Neural crest cell (in vitro differentiated cells): ENCODE results near the gene SHFL. TPM values are rescaled to one million over a fixed set of nuclear protein-coding genes. Genes with fewer than 3 reads are reported as not detected.

Experiments used
- DNase-seq: peaks from one replicate; pipeline ENCODE4 v3.0.0; 2021; ENCODE audit warnings: low read depth, mixed read lengths, low spot score
- H3K27ac Mint-ChIP-seq: one replicate; pipeline ENCODE4 v1.8.0; 2021; ENCODE audit warnings: mild to moderate bottlenecking, mixed read lengths; ENCODE audit not compliant: unreplicated experiment
- H3K27me3 Mint-ChIP-seq: 2 replicates; pipeline ENCODE4 v1.8.0; 2021; ENCODE audit warnings: low read depth, mild to moderate bottlenecking, mixed read lengths
- H3K36me3 Mint-ChIP-seq: 2 replicates; pipeline ENCODE4 v1.8.0; 2021; ENCODE audit warnings: low read depth, mild to moderate bottlenecking, mixed read lengths
- H3K4me1 Mint-ChIP-seq: 2 replicates; pipeline ENCODE4 v1.8.0; 2021; ENCODE audit warnings: mixed read lengths
- H3K4me3 Mint-ChIP-seq: one replicate; pipeline ENCODE4 v1.8.0; 2021; ENCODE audit warnings: mild to moderate bottlenecking, mixed read lengths
- H3K9me3 Mint-ChIP-seq: 2 replicates; pipeline ENCODE4 v1.8.0; 2021; ENCODE audit warnings: mixed read lengths
- CTCF ChIP-seq: fragments of 200-600 bp; sonication (generic); conservative IDR thresholded peaks from 2 replicates; pipeline ENCODE4 v1.5.0; 2021; ENCODE audit warnings: antibody characterized with exemption, mild to moderate bottlenecking
- total RNA-seq: library from RNA; stranded (reverse); gene quantifications from 2 replicates; pipeline ENCODE4 v1.2.1, GENCODE V29; 2021

Gene SHFL
- total RNA-seq, 1 donor from 2014 or later, result 0.89 TPM

DNA sequence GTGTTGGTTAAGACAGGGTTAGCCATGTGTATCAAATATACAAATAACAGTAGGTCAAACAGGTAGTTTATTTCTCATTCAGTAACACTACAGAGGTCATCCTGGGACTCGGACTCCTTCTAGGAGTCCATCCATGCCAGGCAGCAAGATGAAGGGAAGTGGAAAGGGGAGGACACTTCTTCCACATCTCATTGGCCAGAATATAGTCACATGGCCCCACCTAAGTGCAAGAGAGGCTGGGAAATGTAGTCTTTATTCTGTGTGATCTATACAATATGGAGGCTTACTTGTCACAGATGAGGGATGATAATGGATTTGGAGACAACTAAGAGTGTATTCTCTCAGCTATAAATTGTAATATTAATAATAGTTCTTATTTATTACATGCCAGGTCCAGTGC is 41.7 kb upstream of the SHFL start:
- TF ChIP-seq CTCF, result no peak
- Mint-ChIP-seq H3K9me3 (peaks cover 4% of the 10 kb centered on the region), H3K36me3 (no peaks in the 10 kb centered on the region), H3K4me3 (no peak overlapping the region), H3K27ac (no peak overlapping the region), H3K27me3 (peaks cover 77% of the 10 kb centered on the region), H3K4me1 (no peaks in the 10 kb centered on the region)
- DNase-seq, result no peak

GRCh38 chr19:10045371-10045770 is 40.7 kb upstream of the SHFL start:
- Mint-ChIP-seq H3K9me3 (peaks cover 4% of the 10 kb centered on the region), H3K27me3 (peaks cover 83% of the 10 kb centered on the region), H3K27ac (no peak overlapping the region), H3K4me3 (no peak overlapping the region), H3K36me3 (no peaks in the 10 kb centered on the region), H3K4me1 (no peaks in the 10 kb centered on the region)
- DNase-seq, result no peak
- TF ChIP-seq CTCF, result no peak

DNA sequence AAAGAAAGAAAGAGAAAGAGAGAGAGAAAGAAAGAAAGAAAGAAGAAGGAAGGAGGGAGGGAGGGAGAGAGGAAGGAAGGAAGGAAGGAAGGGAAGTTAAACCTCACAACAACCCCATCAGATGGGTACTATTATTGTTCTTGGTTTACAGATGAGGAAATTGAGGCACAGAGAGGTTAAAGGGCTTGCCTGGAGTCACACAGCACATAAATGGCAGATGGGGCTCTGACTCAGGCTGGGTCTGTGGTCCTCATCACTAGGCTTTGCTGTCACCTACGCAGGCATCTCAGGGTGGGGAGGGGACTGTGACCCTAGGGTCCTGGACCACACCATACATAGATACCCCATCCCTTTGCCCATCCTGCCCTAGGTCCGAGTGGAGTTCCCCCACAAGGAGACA is 36.5 kb upstream of the SHFL start:
- no peak for DNase-seq
- Mint-ChIP-seq H3K4me3 (no peak overlapping the region), H3K36me3 (no peaks in the 10 kb centered on the region), H3K27me3 (peaks cover 65% of the 10 kb centered on the region), H3K27ac (no peak overlapping the region), H3K4me1 (no peaks in the 10 kb centered on the region), H3K9me3 (peaks cover 4% of the 10 kb centered on the region)
- no peak for TF ChIP-seq CTCF

GRCh38 chr19:10052602-10053360 is 33.3 kb upstream of the SHFL start:
- Mint-ChIP-seq H3K27ac (no peak overlapping the region), H3K4me1 (no peaks in the 10 kb centered on the region), H3K27me3 (peaks cover 58% of the 10 kb centered on the region)

GRCh38 chr19:10061717-10062310 is 24.3 kb upstream of the SHFL start:
- H3K9me3 Mint-ChIP-seq, result no peaks in the 10 kb centered on the region
- H3K4me3 Mint-ChIP-seq, result no peak overlapping the region
- peaks cover 70% of the 10 kb centered on the region for H3K27me3 Mint-ChIP-seq
- TF ChIP-seq CTCF, result no peak
- H3K27ac Mint-ChIP-seq, result no peak overlapping the region
- H3K36me3 Mint-ChIP-seq, result no peaks in the 10 kb centered on the region
- DNase-seq, result no peak
- H3K4me1 Mint-ChIP-seq, result no peaks in the 10 kb centered on the region

More at GRCh38 chr19:10052602-10053360, 33.3 kb upstream of the SHFL start:
- Mint-ChIP-seq H3K4me3 (no peak overlapping the region), H3K36me3 (no peaks in the 10 kb centered on the region), H3K9me3 (no peaks in the 10 kb centered on the region)
- no peak for TF ChIP-seq CTCF
- DNase-seq, result no peak
